Panc1 (cell line): Measurements from ENCODE around the gene TAAR5. TPM values are rescaled to one million over a fixed set of nuclear protein-coding genes. Genes with fewer than 3 reads are reported as not detected.

Source experiments
- ATAC-seq: fragments of 200-7000 bp; cut with Tn5 transposase; 2 replicates; pipeline ENCODE4 v1.9.1; 2020; ENCODE audit warnings: mild to moderate bottlenecking, moderate library complexity
- BruUV-seq: library from RNA; stranded (reverse); fragments of 400-500 nt; replicated peaks from 2 replicates; lab custom pipeline; 2021; lab: Mats Ljungman, UMichigan
- CTCF ChIA-PET: fragments of 300-600 bp; sonication (Branson Sonifier 250); formaldehyde crosslinking; loops from one replicate; lab custom pipeline; 2022; ENCODE audit warnings: antibody characterized with exemption; lab: Charles Lee
- POLR2A ChIA-PET: fragments of 300-600 bp; sonication (Branson Sonifier 250); formaldehyde crosslinking; loops from one replicate; lab custom pipeline; 2022; ENCODE audit warnings: antibody characterized with exemption; lab: Charles Lee
- DNase-seq: peaks from one replicate; pipeline ENCODE4 v3.0.0-alpha.2; 2010; ENCODE audit warnings: low read depth, low spot score
- H3K27ac ChIP-seq: 2 replicates; pipeline ENCODE4 v1.5.1; 2011; ENCODE audit warnings: mild to moderate bottlenecking, low read length, inconsistent platforms
- H3K27me3 ChIP-seq: fragments of 200-500 bp; sonication (Bioruptor generic); 2 replicates; pipeline ENCODE4 v1.6.0; 2014; ENCODE audit warnings: low read length, inconsistent platforms; ENCODE audit not compliant: control insufficient read depth, insufficient read depth
- H3K36me3 ChIP-seq: fragments of 200-500 bp; sonication (Bioruptor generic); 2 replicates; pipeline ENCODE4 v1.5.1; 2014; ENCODE audit warnings: inconsistent platforms, mild to moderate bottlenecking, low read length, moderate library complexity; ENCODE audit not compliant: control insufficient read depth, insufficient read depth
- H3K4me1 ChIP-seq: 2 replicates; pipeline ENCODE4 v1.5.1; 2011; ENCODE audit warnings: inconsistent platforms, mild to moderate bottlenecking, low read length, moderate library complexity; ENCODE audit not compliant: control insufficient read depth, insufficient read depth
- H3K4me3 ChIP-seq, 2 experiments: 2 replicates each; pipeline ENCODE4 v1.5.1; 2011 to 2012; ENCODE audit warnings: low read depth in 2 of 2, low read length in 2 of 2, mild to moderate bottlenecking in 2 of 2, inconsistent platforms in 1 of 2, moderate library complexity in 1 of 2
- H3K9me3 ChIP-seq: fragments of 200-500 bp; sonication (Bioruptor generic); 2 replicates; pipeline ENCODE4 v1.5.1; 2014; ENCODE audit warnings: low read depth, mild to moderate bottlenecking, inconsistent platforms, low read length, moderate library complexity; ENCODE audit not compliant: control insufficient read depth, insufficient read depth
- CTCF ChIP-seq: fragments of 450-650 bp; IDR thresholded peaks from 2 replicates; pipeline ENCODE4 v1.5.1; 2017; ENCODE audit warnings: mild to moderate bottlenecking
- POLR2AphosphoS5 ChIP-seq: IDR thresholded peaks from 2 replicates; pipeline ENCODE4 v1.6.1; 2012; ENCODE audit warnings: mild to moderate bottlenecking, low read depth, low read length, moderate library complexity
- SIN3A ChIP-seq: IDR thresholded peaks from 2 replicates; pipeline ENCODE4 v1.6.1; 2012; ENCODE audit warnings: low read depth, mild to moderate bottlenecking, low read length, moderate library complexity, borderline replicate concordance; ENCODE audit not compliant: insufficient read depth
- TCF7L2 ChIP-seq: IDR thresholded peaks from 2 replicates; pipeline ENCODE4 v1.6.1; 2011; ENCODE audit warnings: mild to moderate bottlenecking, low read depth, low read length, inconsistent platforms
- in situ Hi-C: cut with HindIII; loops from 2 replicates; pipeline ENCODE4 v1.10.0; 2016; ENCODE audit warnings: low sequenced_read_pairs, low pct_unique_long_range_greater_than_20kb
- intact Hi-C: fragments of 100-400 bp; cut with micrococcal nuclease; formaldehyde crosslinking; loops from one replicate; pipeline ENCODE4 v1.10.0; 2022; ENCODE audit not compliant: unreplicated experiment
- total RNA-seq: library from RNA; stranded (reverse); gene quantifications from one replicate; pipeline ENCODE4 v1.2.1, GENCODE V29; 2021; ENCODE audit not compliant: unreplicated experiment
- TF ChIP-seq, protein P1 (sequence below), 2 experiments: IDR thresholded peaks; 2 replicates each; pipeline ENCODE4 v1.6.1; 2011 to 2012; ENCODE audit warnings: low read depth in 2 of 2, control low read depth in 1 of 2, low read length in 1 of 2, mild to moderate bottlenecking in 1 of 2, moderate library complexity in 1 of 2; ENCODE audit not compliant: insufficient read depth in 1 of 2

Gene TAAR5
- total RNA-seq, 1 experiment from 2014 or later, result not detected

- Histone ChIP-seq H3K27ac (no peak overlapping the region), H3K36me3 (no peaks in the 10 kb centered on the region), H3K27me3 (peaks cover 13% of the 10 kb centered on the region), H3K4me1 (no peaks in the 10 kb centered on the region), H3K9me3 (no peaks in the 10 kb centered on the region), H3K4me3 (no peak overlapping the region)
- ChIA-PET CTCF (no interaction called here), POLR2A (no interaction called here)
- intact Hi-C loops (no loop called here), in situ Hi-C loops (no loop called here)
- no peak for ATAC-seq
- DNase-seq, result no peak
- TF ChIP-seq SIN3A (no peak), POLR2AphosphoS5 (no peak), TCF7L2 (no peak), CTCF (no peak)
- TF ChIP-seq, protein P1, sequence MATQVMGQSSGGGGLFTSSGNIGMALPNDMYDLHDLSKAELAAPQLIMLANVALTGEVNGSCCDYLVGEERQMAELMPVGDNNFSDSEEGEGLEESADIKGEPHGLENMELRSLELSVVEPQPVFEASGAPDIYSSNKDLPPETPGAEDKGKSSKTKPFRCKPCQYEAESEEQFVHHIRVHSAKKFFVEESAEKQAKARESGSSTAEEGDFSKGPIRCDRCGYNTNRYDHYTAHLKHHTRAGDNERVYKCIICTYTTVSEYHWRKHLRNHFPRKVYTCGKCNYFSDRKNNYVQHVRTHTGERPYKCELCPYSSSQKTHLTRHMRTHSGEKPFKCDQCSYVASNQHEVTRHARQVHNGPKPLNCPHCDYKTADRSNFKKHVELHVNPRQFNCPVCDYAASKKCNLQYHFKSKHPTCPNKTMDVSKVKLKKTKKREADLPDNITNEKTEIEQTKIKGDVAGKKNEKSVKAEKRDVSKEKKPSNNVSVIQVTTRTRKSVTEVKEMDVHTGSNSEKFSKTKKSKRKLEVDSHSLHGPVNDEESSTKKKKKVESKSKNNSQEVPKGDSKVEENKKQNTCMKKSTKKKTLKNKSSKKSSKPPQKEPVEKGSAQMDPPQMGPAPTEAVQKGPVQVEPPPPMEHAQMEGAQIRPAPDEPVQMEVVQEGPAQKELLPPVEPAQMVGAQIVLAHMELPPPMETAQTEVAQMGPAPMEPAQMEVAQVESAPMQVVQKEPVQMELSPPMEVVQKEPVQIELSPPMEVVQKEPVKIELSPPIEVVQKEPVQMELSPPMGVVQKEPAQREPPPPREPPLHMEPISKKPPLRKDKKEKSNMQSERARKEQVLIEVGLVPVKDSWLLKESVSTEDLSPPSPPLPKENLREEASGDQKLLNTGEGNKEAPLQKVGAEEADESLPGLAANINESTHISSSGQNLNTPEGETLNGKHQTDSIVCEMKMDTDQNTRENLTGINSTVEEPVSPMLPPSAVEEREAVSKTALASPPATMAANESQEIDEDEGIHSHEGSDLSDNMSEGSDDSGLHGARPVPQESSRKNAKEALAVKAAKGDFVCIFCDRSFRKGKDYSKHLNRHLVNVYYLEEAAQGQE (IDR thresholded peaks at IDR 0.05; ENCODE audit: insufficient read depth in 1 of 2, low read depth in 2 of 2, low read length in 1 of 2), result no peak
- no TSS peak for BruUV-seq
Observed at GRCh38 chr6:132544826-132545225, 44.7 kb downstream of the TAAR5 start.

Other genes with a start within 250 kb of the TAAR5 start
- 0.21 TPM for gene MOXD1, start 188.3 kb downstream of the TAAR5 start, total RNA-seq
- gene STX7, start 76.6 kb downstream of the TAAR5 start, total RNA-seq, result 40.6 TPM
- not detected for gene TAAR9, start 51.5 kb downstream of the TAAR5 start, total RNA-seq
- not detected for gene TAAR8, start 37.1 kb downstream of the TAAR5 start, total RNA-seq
- gene TAAR6, start 19.4 kb downstream of the TAAR5 start, total RNA-seq, result not detected
- gene TAAR2, start 34.5 kb upstream of the TAAR5 start, total RNA-seq, result not detected
- gene TAAR1, start 69.4 kb upstream of the TAAR5 start, total RNA-seq, result not detected
- not detected for gene VNN1, start 124.3 kb upstream of the TAAR5 start, total RNA-seq
- 0.18 TPM for gene VNN2, start 168.2 kb upstream of the TAAR5 start, total RNA-seq
- gene SLC18B1, start 208.9 kb upstream of the TAAR5 start, total RNA-seq, result 0.67 TPM
- 1,010 TPM for gene RPS12, start 224.8 kb upstream of the TAAR5 start, total RNA-seq